Measurements from ENCODE around the gene FALEC. TPM values are rescaled to one million over a fixed set of nuclear protein-coding genes. Genes with fewer than 3 reads are reported as not detected.

Gene FALEC
- total RNA-seq, 4 donors from 2014 or later, result not detected

- no peak for TF ChIP-seq CTCF (IDR thresholded peaks at IDR 0.05; ENCODE audit: low read depth)
Measured at GRCh38 chr1:150566589-150567340, 51.2 kb downstream of the FALEC start.

GRCh38 chr1:150567341-150567716 is 51.8 kb downstream of the FALEC start:
- TF ChIP-seq CTCF (IDR thresholded peaks at IDR 0.05; ENCODE audit: low read depth), result no peak

- TF ChIP-seq CTCF (IDR thresholded peaks at IDR 0.05; ENCODE audit: low read depth), result no peak
Measured at GRCh38 chr1:150567717-150568593, 52.4 kb downstream of the FALEC start.

GRCh38 chr1:150568594-150568966 is 53.0 kb downstream of the FALEC start:
- no peak for TF ChIP-seq CTCF (IDR thresholded peaks at IDR 0.05; ENCODE audit: low read depth)

DNA sequence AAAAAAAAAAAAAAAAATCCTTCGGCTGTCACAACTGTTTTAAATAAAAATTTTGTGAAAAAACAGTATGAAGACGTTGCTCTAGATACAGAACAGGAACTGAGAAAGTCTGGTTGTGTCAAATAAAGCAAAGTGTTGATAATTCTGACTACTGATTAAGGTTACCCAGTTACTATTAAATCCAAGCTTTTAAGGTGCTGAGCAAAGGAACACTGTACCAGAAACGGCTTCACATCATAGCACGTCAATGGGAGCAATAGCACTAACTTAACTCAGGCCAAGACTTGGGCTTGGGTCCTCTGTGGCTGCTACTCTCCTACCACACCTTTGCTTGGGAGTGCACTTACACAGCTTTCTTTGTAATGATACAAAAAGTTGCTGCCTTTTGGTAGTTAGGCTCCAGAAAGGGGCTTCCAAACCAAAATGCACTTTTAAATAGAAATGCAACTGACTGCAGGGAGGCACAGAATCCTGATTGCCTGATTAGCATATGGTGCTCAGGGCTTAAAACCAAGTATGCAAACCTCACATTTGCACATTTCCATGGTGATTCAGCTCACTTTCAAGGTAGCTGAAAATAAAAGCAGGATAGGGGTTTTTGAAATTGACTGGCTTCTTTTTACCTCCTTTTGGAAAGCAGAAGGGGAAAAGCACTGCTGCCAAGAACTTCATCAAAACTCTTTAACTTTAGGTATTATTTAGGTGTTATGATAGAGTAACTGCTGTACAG is 57.5 kb downstream of the FALEC start:
- TF ChIP-seq CTCF (IDR thresholded peaks at IDR 0.05; ENCODE audit: low read depth), result no peak

DNA sequence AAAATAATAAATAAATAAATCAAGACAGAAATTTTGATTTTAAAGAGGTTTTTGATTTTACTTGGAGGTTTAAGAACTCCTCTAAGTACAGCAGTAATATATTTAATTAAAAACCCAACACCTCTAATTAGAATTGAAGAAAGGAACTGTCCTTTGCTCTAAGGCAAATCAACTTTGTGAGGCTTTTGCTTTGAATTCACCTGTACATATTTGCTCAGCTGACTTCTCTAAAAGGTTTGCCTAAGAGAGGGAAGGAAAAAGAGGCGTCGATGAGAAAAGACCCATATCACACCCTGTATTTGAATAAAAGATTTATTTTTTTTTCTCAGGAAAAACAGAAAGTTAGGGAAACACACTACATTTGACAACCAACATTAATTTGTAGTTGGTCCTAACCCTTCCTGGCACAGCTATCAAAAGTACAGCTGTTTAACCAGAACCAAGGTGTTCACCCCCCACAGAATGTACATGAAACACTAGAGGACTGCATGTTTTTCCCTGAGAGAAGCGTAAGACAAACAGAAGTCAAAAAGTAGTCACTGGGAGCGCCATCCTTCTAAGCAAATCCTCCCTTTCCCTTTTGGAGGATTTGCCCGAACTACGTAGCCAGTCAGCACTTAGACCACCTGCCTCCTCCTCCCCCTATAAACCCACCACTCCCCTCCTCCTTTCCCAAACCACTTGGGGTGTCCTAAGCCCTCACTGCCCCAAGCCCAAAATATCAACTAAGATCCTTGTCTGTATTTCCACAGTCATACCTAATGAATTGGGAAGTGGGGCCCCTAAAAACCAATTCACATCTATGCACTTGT is 58.9 kb downstream of the FALEC start:
- TF ChIP-seq CTCF (IDR thresholded peaks at IDR 0.05; ENCODE audit: low read depth), result no peak

All from subcutaneous adipose tissue (tissue), 4 donors.